Dermis microvascular lymphatic vessel endothelial cell (primary cell): ENCODE data around the gene MAD2L1. TPM values are rescaled to one million over a fixed set of nuclear protein-coding genes. Genes with fewer than 3 reads are reported as not detected.
"Not testable (repeated sequence)": the region's sequence is repeated elsewhere in the genome, so short reads cannot be mapped to it uniquely, and the experiment has no call there.

Source experiments
- DNase-seq, 2 donors: peaks; one replicate each; pipeline versions ENCODE4 v3.0.0 to v3.0.0-alpha.2; 2010; ENCODE audit warnings: low read depth in 2 of 2
- total RNA-seq: library from RNA; depleted of rRNA; stranded (reverse); fragments of >200 nt; gene quantifications from 2 replicates; pipeline ENCODE4 v1.2.1, GENCODE V29; 2014

MAD2L1 gene
- 9.0 and 29.8 TPM in 2 replicates for total RNA-seq

GRCh38 chr4:120066517-120067340 is at the start of gene MAD2L1:
TSS of gene MAD2L1 (minus strand) at chr4:120066848. CDS start at chr4:120066734, 114 bp downstream.
- peak; percentile 97 to 98 for DNase-seq

- DNase-seq, result no peak
Measured at GRCh38 chr4:120111745-120112144, 45.1 kb upstream of the MAD2L1 start.

GRCh38 chr4:120109406-120109805 is 42.8 kb upstream of the MAD2L1 start:
- DNase-seq, result no peak

GRCh38 chr4:120105472-120105871 is 38.8 kb upstream of the MAD2L1 start:
- DNase-seq, result no peak

- no peak for DNase-seq
Measured at GRCh38 chr4:120096508-120097297, 30.1 kb upstream of the MAD2L1 start.

- no peak for DNase-seq
Measured at GRCh38 chr4:120088507-120088906, 21.9 kb upstream of the MAD2L1 start.

- DNase-seq, result not testable (repeated sequence)
Measured at GRCh38 chr4:120088066-120088465, 21.4 kb upstream of the MAD2L1 start.

- DNase-seq, result no peak
Measured at GRCh38 chr4:120085705-120086104, 19.1 kb upstream of the MAD2L1 start.

GRCh38 chr4:120084327-120084726 is 17.7 kb upstream of the MAD2L1 start:
- no peak for DNase-seq

- no peak for DNase-seq
Measured at GRCh38 chr4:120083152-120083551, 16.5 kb upstream of the MAD2L1 start.

- no peak for DNase-seq
Measured at GRCh38 chr4:120082251-120082650, 15.6 kb upstream of the MAD2L1 start.

- no peak for DNase-seq
Measured at GRCh38 chr4:120081726-120082125, 15.1 kb upstream of the MAD2L1 start.

- peak; percentile 11 to 31 for DNase-seq
Measured at GRCh38 chr4:120080533-120080932, 13.9 kb upstream of the MAD2L1 start.

- DNase-seq, result no peak
Measured at GRCh38 chr4:120079839-120080520, 13.3 kb upstream of the MAD2L1 start.

GRCh38 chr4:120078216-120078615 is 11.6 kb upstream of the MAD2L1 start:
- no peak for DNase-seq

GRCh38 chr4:120071192-120071795 is 4.6 kb upstream of the MAD2L1 start:
- peak; percentile 70 to 78 for DNase-seq

- peak in 1 of 2 donors; percentile 27 for DNase-seq
Measured at GRCh38 chr4:120070196-120070595, 3.5 kb upstream of the MAD2L1 start.

- DNase-seq, result no peak
Measured at GRCh38 chr4:120065974-120066516, 603 bp downstream of the MAD2L1 start.

- DNase-seq, result no peak
Measured at GRCh38 chr4:120064887-120065286, 1.8 kb downstream of the MAD2L1 start.

GRCh38 chr4:120063711-120064110 is 2.9 kb downstream of the MAD2L1 start:
- not testable (repeated sequence) for DNase-seq

GRCh38 chr4:120062663-120063195 is 3.9 kb downstream of the MAD2L1 start:
- DNase-seq, result no peak
